Activated T-cell treated with anti-CD3 and anti-CD28 coated beads, Interleukin-2, amount 50 U/mL, for 72 hours (primary cell): Measurements from ENCODE around the gene B9D1. TPM values are rescaled to one million over a fixed set of nuclear protein-coding genes. Genes with fewer than 3 reads are reported as not detected.

Experiments
- ATAC-seq, 2 donors: fragments of 150-1000 bp; cut with Tn5 transposase; replicated peaks in 1 of 2; 2 replicates each; pipeline ENCODE4 v1.10.0; 2021; ENCODE audit warnings: moderate library complexity in 2 of 2, mild to moderate bottlenecking in 1 of 2
- DNase-seq, 2 donors: peaks; one replicate each; pipeline ENCODE4 v3.0.0; 2021 to 2022; ENCODE audit warnings: mixed read lengths in 1 of 2
- H3K27ac Mint-ChIP-seq: one replicate; pipeline ENCODE4 v1.8.0; 2022; ENCODE audit warnings: mild to moderate bottlenecking, moderate library complexity, mixed read lengths
- H3K27me3 Mint-ChIP-seq: one replicate; pipeline ENCODE4 v1.8.0; 2022; ENCODE audit warnings: low read depth, mixed read lengths
- H3K36me3 Mint-ChIP-seq, 2 donors: one replicate each; pipeline ENCODE4 v1.8.0; 2022; ENCODE audit warnings: mixed read lengths in 2 of 2, mild to moderate bottlenecking in 1 of 2; ENCODE audit not compliant: insufficient read depth in 2 of 2
- H3K4me1 Mint-ChIP-seq: one replicate; pipeline ENCODE4 v1.8.0; 2022; ENCODE audit warnings: low read depth, mixed read lengths
- H3K4me3 Mint-ChIP-seq, 2 donors: one replicate each; pipeline ENCODE4 v1.8.0; 2022; ENCODE audit warnings: mild to moderate bottlenecking in 2 of 2, mixed read lengths in 2 of 2, moderate library complexity in 2 of 2
- H3K9me3 Mint-ChIP-seq, 2 donors: one replicate each; pipeline ENCODE4 v1.8.0; 2022; ENCODE audit warnings: mixed read lengths in 2 of 2
- total RNA-seq, 2 donors: library from RNA; stranded (reverse); gene quantifications; one replicate each; pipeline ENCODE4 v1.2.3, GENCODE V29; 2022

Gene B9D1
- total RNA-seq: 1 to 10 TPM; 2.4 to 4.3 TPM

GRCh38 chr17:19362277-19363113, at the start of gene B9D1:
B9D1 (minus strand) TSS chr17:19362723; CDS start chr17:19362569, 154 bp downstream.
- H3K27me3 Mint-ChIP-seq: peaks cover 6% of the 10 kb centered on the region
- peak within 1 kb of the TSS; percentile 87 for H3K4me3 Mint-ChIP-seq
- H3K9me3 Mint-ChIP-seq: no peaks in the 10 kb centered on the region
- no peak within 1 kb of the TSS for H3K27ac Mint-ChIP-seq
- DNase-seq (peak; percentile 87 to 90), ATAC-seq (peak; percentile 87 to 88)
- H3K4me1 Mint-ChIP-seq: peaks cover 9% of the 10 kb centered on the region
- no peaks in the 10 kb centered on the region for H3K36me3 Mint-ChIP-seq

GRCh38 chr17:19411631-19412030, 49.1 kb upstream of the B9D1 start:
- Mint-ChIP-seq H3K4me3 (no peak overlapping the region), H3K27ac (no peak overlapping the region), H3K4me1 (no peaks in the 10 kb centered on the region), H3K36me3 (no peaks in the 10 kb centered on the region), H3K27me3 (no peaks in the 10 kb centered on the region), H3K9me3 (no peaks in the 10 kb centered on the region)
- ATAC-seq (no peak), DNase-seq (no peak)

GRCh38 chr17:19410875-19411620, 48.5 kb upstream of the B9D1 start, which contains the start of gene RNF112:
RNF112 (plus strand) TSS chr17:19411232; CDS start chr17:19411409, 177 bp downstream.
- Mint-ChIP-seq H3K9me3 (no peaks in the 10 kb centered on the region), H3K4me1 (no peaks in the 10 kb centered on the region), H3K4me3 (no peak within 1 kb of the TSS), H3K36me3 (no peaks in the 10 kb centered on the region), H3K27me3 (no peaks in the 10 kb centered on the region), H3K27ac (no peak within 1 kb of the TSS)
- ATAC-seq: no peak
- DNase-seq: no peak

GRCh38 chr17:19410091-19410490, 47.6 kb upstream of the B9D1 start:
- no peaks in the 10 kb centered on the region for H3K27me3 Mint-ChIP-seq
- no peaks in the 10 kb centered on the region for H3K9me3 Mint-ChIP-seq
- H3K27ac Mint-ChIP-seq: no peak overlapping the region
- DNase-seq (no peak), ATAC-seq (no peak)
- no peaks in the 10 kb centered on the region for H3K4me1 Mint-ChIP-seq
- H3K4me3 Mint-ChIP-seq: no peak overlapping the region
- H3K36me3 Mint-ChIP-seq: no peaks in the 10 kb centered on the region

GRCh38 chr17:19409509-19409908, 47.0 kb upstream of the B9D1 start:
- Mint-ChIP-seq H3K4me3 (no peak overlapping the region), H3K27me3 (no peaks in the 10 kb centered on the region), H3K36me3 (no peaks in the 10 kb centered on the region), H3K27ac (no peak overlapping the region), H3K4me1 (no peaks in the 10 kb centered on the region), H3K9me3 (no peaks in the 10 kb centered on the region)
- ATAC-seq (peak in 1 of 2 donors; percentile 3), DNase-seq (no peak)

- no peak for DNase-seq
- Mint-ChIP-seq H3K4me3 (no peak overlapping the region), H3K27me3 (no peaks in the 10 kb centered on the region), H3K27ac (no peak overlapping the region), H3K9me3 (no peaks in the 10 kb centered on the region), H3K36me3 (no peaks in the 10 kb centered on the region), H3K4me1 (no peaks in the 10 kb centered on the region)
- ATAC-seq: no peak
Observed at GRCh38 chr17:19409066-19409465, 46.5 kb upstream of the B9D1 start.

GRCh38 chr17:19408346-19408710, 45.8 kb upstream of the B9D1 start:
- H3K36me3 Mint-ChIP-seq: no peaks in the 10 kb centered on the region
- H3K27me3 Mint-ChIP-seq: no peaks in the 10 kb centered on the region
- H3K27ac Mint-ChIP-seq: no peak overlapping the region
- DNase-seq (no peak), ATAC-seq (no peak)
- no peaks in the 10 kb centered on the region for H3K4me1 Mint-ChIP-seq
- H3K9me3 Mint-ChIP-seq: peaks cover 0 to 2% of the 10 kb centered on the region in 2 donors
- no peak overlapping the region for H3K4me3 Mint-ChIP-seq

- Mint-ChIP-seq H3K4me1 (no peaks in the 10 kb centered on the region), H3K27ac (no peak overlapping the region), H3K27me3 (no peaks in the 10 kb centered on the region), H3K36me3 (no peaks in the 10 kb centered on the region), H3K9me3 (peaks cover 0 to 2% of the 10 kb centered on the region in 2 donors), H3K4me3 (no peak overlapping the region)
- DNase-seq (no peak), ATAC-seq (no peak)
Observed at GRCh38 chr17:19407601-19408345, 45.2 kb upstream of the B9D1 start.

GRCh38 chr17:19405114-19405513, 42.6 kb upstream of the B9D1 start:
- ATAC-seq (no peak), DNase-seq (no peak)
- Mint-ChIP-seq H3K27me3 (no peaks in the 10 kb centered on the region), H3K4me1 (no peaks in the 10 kb centered on the region), H3K9me3 (peaks cover 0 to 2% of the 10 kb centered on the region in 2 donors), H3K36me3 (no peaks in the 10 kb centered on the region), H3K27ac (no peak overlapping the region), H3K4me3 (no peak overlapping the region)

- no peak overlapping the region for H3K27ac Mint-ChIP-seq
- H3K4me3 Mint-ChIP-seq: no peak overlapping the region
- peaks cover 0 to 2% of the 10 kb centered on the region in 2 donors for H3K9me3 Mint-ChIP-seq
- H3K27me3 Mint-ChIP-seq: no peaks in the 10 kb centered on the region
- ATAC-seq (no peak), DNase-seq (no peak)
- no peaks in the 10 kb centered on the region for H3K4me1 Mint-ChIP-seq
- H3K36me3 Mint-ChIP-seq: no peaks in the 10 kb centered on the region
Observed at GRCh38 chr17:19404264-19404663, 41.7 kb upstream of the B9D1 start.

GRCh38 chr17:19403021-19403420, 40.5 kb upstream of the B9D1 start:
- Mint-ChIP-seq H3K4me3 (no peak overlapping the region), H3K27me3 (no peaks in the 10 kb centered on the region), H3K9me3 (peaks cover 0 to 2% of the 10 kb centered on the region in 2 donors), H3K27ac (no peak overlapping the region), H3K4me1 (no peaks in the 10 kb centered on the region), H3K36me3 (no peaks in the 10 kb centered on the region)
- ATAC-seq: no peak
- DNase-seq: no peak

GRCh38 chr17:19402171-19402570, 39.6 kb upstream of the B9D1 start:
- H3K36me3 Mint-ChIP-seq: no peaks in the 10 kb centered on the region
- no peak overlapping the region for H3K4me3 Mint-ChIP-seq

More at GRCh38 chr17:19402171-19402570, 39.6 kb upstream of the B9D1 start:
- H3K4me1 Mint-ChIP-seq: no peaks in the 10 kb centered on the region
- DNase-seq: no peak
- H3K9me3 Mint-ChIP-seq: peaks cover 0 to 2% of the 10 kb centered on the region in 2 donors
- H3K27ac Mint-ChIP-seq: no peak overlapping the region
- H3K27me3 Mint-ChIP-seq: no peaks in the 10 kb centered on the region
- no peak for ATAC-seq
